NCI-H524 treated with DMSO at 0.1 percent for 48 hours (cell line): ENCODE results near the gene POLN.
"Not testable (repeated sequence)": the region's sequence is repeated elsewhere in the genome, so short reads cannot be mapped to it uniquely, and the experiment has no call there.

ENCODE experiments used
- DNase-seq: peaks from one replicate; lab custom pipeline; 2025; lab: John Stamatoyannopoulos, UW

The POLN gene

GRCh38 chr4:2220016-2220630 is 21.8 kb downstream of the POLN start:
- DNase-seq: no peak

GRCh38 chr4:2219233-2219760 is 22.6 kb downstream of the POLN start:
- no peak for DNase-seq

- DNase-seq: no peak
Measured at GRCh38 chr4:2218436-2218835, 23.5 kb downstream of the POLN start.

GRCh38 chr4:2217726-2218125 is 24.2 kb downstream of the POLN start:
- DNase-seq: no peak

- no peak for DNase-seq
Measured at GRCh38 chr4:2212831-2213230, 29.1 kb downstream of the POLN start.

GRCh38 chr4:2202789-2203188 is 39.1 kb downstream of the POLN start:
- DNase-seq: not testable (repeated sequence)

GRCh38 chr4:2194496-2194895 is 47.4 kb downstream of the POLN start:
- DNase-seq: no peak

GRCh38 chr4:2193326-2193725 is 48.6 kb downstream of the POLN start:
- no peak for DNase-seq

GRCh38 chr4:2186865-2187172 is 55.1 kb downstream of the POLN start:
- DNase-seq: no peak

GRCh38 chr4:2186133-2186864 is 55.6 kb downstream of the POLN start:
- DNase-seq: peak; percentile 10

GRCh38 chr4:2183394-2183793 is 58.5 kb downstream of the POLN start:
- DNase-seq: no peak

GRCh38 chr4:2182994-2183393 is 58.9 kb downstream of the POLN start:
- DNase-seq: no peak

GRCh38 chr4:2180410-2180809 is 61.5 kb downstream of the POLN start:
- no peak for DNase-seq

GRCh38 chr4:2179717-2180116 is 62.2 kb downstream of the POLN start:
- DNase-seq: no peak

GRCh38 chr4:2178986-2179385 is 62.9 kb downstream of the POLN start:
- DNase-seq: no peak

- DNase-seq: no peak
Measured at GRCh38 chr4:2177443-2178093, 64.4 kb downstream of the POLN start.

GRCh38 chr4:2175990-2176698 is 65.8 kb downstream of the POLN start:
- DNase-seq: no peak

- DNase-seq: no peak
Measured at GRCh38 chr4:2174061-2174460, 67.9 kb downstream of the POLN start.

GRCh38 chr4:2172627-2173231 is 69.2 kb downstream of the POLN start:
- DNase-seq: no peak

GRCh38 chr4:2172161-2172560 is 69.8 kb downstream of the POLN start:
- DNase-seq: no peak

GRCh38 chr4:2168469-2169319 is 73.2 kb downstream of the POLN start:
- no peak for DNase-seq
